ENCODE measurements around the gene TNKS1BP1.

DNA sequence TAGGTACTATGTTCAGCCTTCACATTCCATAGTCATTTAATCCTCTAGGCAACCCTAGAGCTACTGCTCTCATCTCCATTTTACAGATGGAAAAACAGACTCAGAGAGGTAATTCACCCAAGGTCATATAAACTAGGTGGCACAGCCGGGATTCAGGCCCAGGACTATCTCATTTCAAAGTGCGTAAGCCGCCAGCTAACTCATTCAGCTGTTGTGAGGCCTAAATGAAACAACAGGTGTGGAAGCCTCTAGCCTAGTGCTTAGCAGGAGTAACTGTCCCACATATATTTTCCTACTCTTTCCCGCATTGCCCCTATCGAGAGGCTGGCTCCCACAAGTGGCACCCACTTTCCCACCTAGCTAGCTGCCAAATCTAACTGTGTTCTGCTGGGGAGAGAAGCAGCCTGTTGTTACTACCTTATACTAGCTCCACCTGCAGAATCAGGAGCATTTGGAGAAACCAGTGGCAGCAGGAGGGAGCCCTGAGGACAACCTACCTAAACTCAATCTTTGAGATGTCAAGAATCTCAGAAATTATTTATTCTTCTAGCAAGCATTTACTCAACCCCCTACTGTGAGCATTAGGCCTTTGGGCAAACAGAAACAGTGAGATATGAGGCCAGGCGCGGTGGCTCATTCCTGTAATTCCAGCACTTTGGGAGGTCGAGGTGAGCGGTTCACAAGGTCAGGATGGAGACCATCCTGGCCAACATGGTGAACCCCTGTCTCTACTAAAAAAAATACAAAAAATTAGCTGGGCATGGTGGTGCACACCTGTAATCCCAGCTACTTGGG is 35.3 kb upstream of the TNKS1BP1 start:
- TF ChIP-seq, protein P1, sequence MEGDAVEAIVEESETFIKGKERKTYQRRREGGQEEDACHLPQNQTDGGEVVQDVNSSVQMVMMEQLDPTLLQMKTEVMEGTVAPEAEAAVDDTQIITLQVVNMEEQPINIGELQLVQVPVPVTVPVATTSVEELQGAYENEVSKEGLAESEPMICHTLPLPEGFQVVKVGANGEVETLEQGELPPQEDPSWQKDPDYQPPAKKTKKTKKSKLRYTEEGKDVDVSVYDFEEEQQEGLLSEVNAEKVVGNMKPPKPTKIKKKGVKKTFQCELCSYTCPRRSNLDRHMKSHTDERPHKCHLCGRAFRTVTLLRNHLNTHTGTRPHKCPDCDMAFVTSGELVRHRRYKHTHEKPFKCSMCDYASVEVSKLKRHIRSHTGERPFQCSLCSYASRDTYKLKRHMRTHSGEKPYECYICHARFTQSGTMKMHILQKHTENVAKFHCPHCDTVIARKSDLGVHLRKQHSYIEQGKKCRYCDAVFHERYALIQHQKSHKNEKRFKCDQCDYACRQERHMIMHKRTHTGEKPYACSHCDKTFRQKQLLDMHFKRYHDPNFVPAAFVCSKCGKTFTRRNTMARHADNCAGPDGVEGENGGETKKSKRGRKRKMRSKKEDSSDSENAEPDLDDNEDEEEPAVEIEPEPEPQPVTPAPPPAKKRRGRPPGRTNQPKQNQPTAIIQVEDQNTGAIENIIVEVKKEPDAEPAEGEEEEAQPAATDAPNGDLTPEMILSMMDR (conservative IDR thresholded peaks at IDR 0.05) = no peak
- TF ChIP-seq ZFX (IDR thresholded peaks at IDR 0.05) = no peak
